C4-2B (cell line): ENCODE measurements around the gene SCLT1.
A peak's percentile ranks its signal among the peaks of the same experiment; 100 is the strongest.
"Not testable (repeated sequence)": the region's sequence is repeated elsewhere in the genome, so short reads cannot be mapped to it uniquely, and the experiment has no call there.

Source experiments
- H3K27ac ChIP-seq: fragments of 450-650 bp; 2 replicates; pipeline ENCODE4 v1.5.1; 2017
- CTCF ChIP-seq: fragments of 450-650 bp; conservative IDR thresholded peaks from 2 replicates; pipeline ENCODE4 v1.5.1; 2017; ENCODE audit warnings: mild to moderate bottlenecking
- ZFX ChIP-seq: fragments of 450-650 bp; IDR thresholded peaks from 2 replicates; pipeline ENCODE4 v1.6.1; 2017

Gene SCLT1

GRCh38 chr4:129094347-129094746, 1.0 kb upstream of the SCLT1 start:
- no peak overlapping the region for H3K27ac ChIP-seq
- TF ChIP-seq CTCF = no peak
- no peak for TF ChIP-seq ZFX

- H3K27ac ChIP-seq = peak overlapping the region; percentile 92
- no peak for TF ChIP-seq CTCF
- no peak for TF ChIP-seq ZFX
Observed at GRCh38 chr4:129092631-129093190, 628 bp downstream of the SCLT1 start.

GRCh38 chr4:129087516-129087915, 5.8 kb downstream of the SCLT1 start:
- no peak overlapping the region for H3K27ac ChIP-seq
- TF ChIP-seq ZFX (no peak), CTCF (no peak)

GRCh38 chr4:129085472-129085871, 7.9 kb downstream of the SCLT1 start:
- H3K27ac ChIP-seq = no peak overlapping the region
- TF ChIP-seq ZFX (no peak), CTCF (no peak)

- TF ChIP-seq ZFX (no peak), CTCF (no peak)
Observed at GRCh38 chr4:129082302-129082701, 11.0 kb downstream of the SCLT1 start.

GRCh38 chr4:129080129-129080528, 13.2 kb downstream of the SCLT1 start:
- H3K27ac ChIP-seq = no peak overlapping the region
- TF ChIP-seq CTCF (no peak), ZFX (no peak)

More at GRCh38 chr4:129082302-129082701, 11.0 kb downstream of the SCLT1 start:
- no peak overlapping the region for H3K27ac ChIP-seq

- TF ChIP-seq ZFX = no peak
- no peak overlapping the region for H3K27ac ChIP-seq
Observed at GRCh38 chr4:129077326-129077725, 16.0 kb downstream of the SCLT1 start.

- H3K27ac ChIP-seq = not testable (repeated sequence)
Observed at GRCh38 chr4:129069537-129069936, 23.8 kb downstream of the SCLT1 start.
